ENCODE data around the gene NSMCE1. TPM values are rescaled to one million over a fixed set of nuclear protein-coding genes. Genes with fewer than 3 reads are reported as not detected.

The NSMCE1 gene
- total and polyA plus RNA-seq, 2 donors (not counting 1 experiment from before 2014, with no cell fraction given): 48.8 to 142 TPM

DNA sequence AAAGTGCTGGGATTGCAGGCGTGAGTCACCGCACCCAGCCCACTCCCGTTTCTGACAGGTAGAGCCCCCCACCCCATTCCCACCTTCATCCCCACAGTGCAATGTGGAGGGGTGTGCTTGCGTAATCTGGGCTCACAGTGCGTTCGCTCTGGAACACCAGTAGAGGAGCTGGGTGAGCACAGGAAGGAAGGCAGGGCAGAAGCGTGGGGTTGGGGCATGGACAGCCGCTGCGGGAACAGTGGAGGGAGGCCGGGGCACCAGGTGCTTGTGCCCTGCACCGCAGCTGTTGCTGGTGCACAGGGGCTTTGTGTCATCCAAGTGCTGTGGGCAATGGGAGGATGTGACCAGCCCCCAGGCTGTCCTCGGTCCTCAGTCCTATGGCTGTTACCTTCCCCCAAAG, 40.5 kb downstream of the NSMCE1 start:
- Histone ChIP-seq H3K27ac (ENCODE audit: insufficient read depth, low read length) (no peak overlapping the region), H2AFZ (ENCODE audit: low read length) (no peak overlapping the region), H3K4me1 (ENCODE audit: control insufficient read depth, extremely low read depth, insufficient read depth, low read length) (peaks cover 5% of the 10 kb centered on the region), H3K9me3 (ENCODE audit: control insufficient read depth, insufficient read depth, low read depth, low read length) (no peaks in the 10 kb centered on the region), H3K9ac (ENCODE audit: insufficient read depth, low read length) (no peak overlapping the region), H3K4me3 (replicated peaks in 1 of 4; ENCODE audit: control extremely low read depth in 1 of 4, insufficient read depth in 1 of 4, low read depth in 3 of 4, low read length in 4 of 4) (no peak overlapping the region), H4K20me1 (ENCODE audit: control insufficient read depth, extremely low read depth, insufficient read depth, low read length) (no peaks in the 10 kb centered on the region), H3K79me2 (ENCODE audit: control insufficient read depth, insufficient read depth, low read length) (no peaks in the 10 kb centered on the region), H3K27me3 (ENCODE audit: control insufficient read depth, insufficient read depth, low read length) (no peaks in the 10 kb centered on the region), H3K36me3 (ENCODE audit: control insufficient read depth, insufficient read depth, low read length) (peaks cover 25% of the 10 kb centered on the region), H3K4me2 (ENCODE audit: extremely low read depth, insufficient read depth, low read length) (no peak overlapping the region)
- no peak for DNase-seq (ENCODE audit: low read depth in 2 of 2)
- TF ChIP-seq EZH2 (IDR thresholded peaks at IDR 0.05; ENCODE audit: low read length, missing control alignments): no peak
- TF ChIP-seq, protein P1, sequence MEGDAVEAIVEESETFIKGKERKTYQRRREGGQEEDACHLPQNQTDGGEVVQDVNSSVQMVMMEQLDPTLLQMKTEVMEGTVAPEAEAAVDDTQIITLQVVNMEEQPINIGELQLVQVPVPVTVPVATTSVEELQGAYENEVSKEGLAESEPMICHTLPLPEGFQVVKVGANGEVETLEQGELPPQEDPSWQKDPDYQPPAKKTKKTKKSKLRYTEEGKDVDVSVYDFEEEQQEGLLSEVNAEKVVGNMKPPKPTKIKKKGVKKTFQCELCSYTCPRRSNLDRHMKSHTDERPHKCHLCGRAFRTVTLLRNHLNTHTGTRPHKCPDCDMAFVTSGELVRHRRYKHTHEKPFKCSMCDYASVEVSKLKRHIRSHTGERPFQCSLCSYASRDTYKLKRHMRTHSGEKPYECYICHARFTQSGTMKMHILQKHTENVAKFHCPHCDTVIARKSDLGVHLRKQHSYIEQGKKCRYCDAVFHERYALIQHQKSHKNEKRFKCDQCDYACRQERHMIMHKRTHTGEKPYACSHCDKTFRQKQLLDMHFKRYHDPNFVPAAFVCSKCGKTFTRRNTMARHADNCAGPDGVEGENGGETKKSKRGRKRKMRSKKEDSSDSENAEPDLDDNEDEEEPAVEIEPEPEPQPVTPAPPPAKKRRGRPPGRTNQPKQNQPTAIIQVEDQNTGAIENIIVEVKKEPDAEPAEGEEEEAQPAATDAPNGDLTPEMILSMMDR (conservative IDR thresholded peaks at IDR 0.05 in 1 of 2, IDR thresholded peaks at IDR 0.05 in 1 of 2; ENCODE audit: low read depth in 1 of 2, low read length in 2 of 2): no peak

DNA sequence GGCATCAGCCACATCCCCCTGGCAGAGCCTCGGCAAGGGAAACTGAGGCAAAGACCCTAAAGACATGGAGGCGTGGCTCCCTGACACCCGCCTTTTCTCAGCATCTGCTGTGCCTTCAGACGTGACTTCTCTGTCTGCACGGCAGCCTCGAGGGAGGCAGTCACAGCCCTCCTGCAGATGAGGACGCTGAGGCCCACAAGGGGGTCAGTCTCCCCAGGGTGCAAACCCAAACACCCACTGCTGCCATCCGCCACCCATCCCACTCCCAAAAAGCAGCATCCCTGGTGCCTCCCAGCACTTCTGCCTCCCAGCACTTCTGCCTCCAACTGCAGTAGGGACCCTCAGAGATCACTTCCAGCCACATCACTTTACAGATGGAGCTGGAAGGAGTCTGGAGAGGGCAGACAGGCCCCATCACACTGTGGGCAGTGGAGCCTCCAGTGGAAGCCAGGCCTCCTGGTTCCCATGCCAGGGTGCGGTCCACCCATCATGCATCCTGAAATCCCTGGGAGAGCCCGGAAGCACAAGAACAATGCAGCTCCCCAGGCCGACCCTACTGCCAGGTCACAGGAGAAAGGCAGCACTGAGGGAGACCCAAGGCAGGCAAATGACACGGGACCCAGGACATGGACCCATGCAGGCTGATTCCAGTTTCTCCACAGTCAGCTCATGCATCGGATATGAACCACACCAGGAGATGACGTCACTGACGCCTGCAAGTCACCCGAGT, 41.4 kb downstream of the NSMCE1 start:
- H2AFZ ChIP-seq (ENCODE audit: low read length): no peak overlapping the region
- DNase-seq (ENCODE audit: low read depth in 2 of 2): no peak
- H4K20me1 ChIP-seq (ENCODE audit: control insufficient read depth, extremely low read depth, insufficient read depth, low read length): no peaks in the 10 kb centered on the region
- H3K36me3 ChIP-seq (ENCODE audit: control insufficient read depth, insufficient read depth, low read length): peaks cover 20% of the 10 kb centered on the region
- H3K27me3 ChIP-seq (ENCODE audit: control insufficient read depth, insufficient read depth, low read length): no peaks in the 10 kb centered on the region
- H3K4me2 ChIP-seq (ENCODE audit: extremely low read depth, insufficient read depth, low read length): no peak overlapping the region
- H3K9ac ChIP-seq (ENCODE audit: insufficient read depth, low read length): no peak overlapping the region
- no peak overlapping the region for H3K4me3 ChIP-seq (replicated peaks in 1 of 4; ENCODE audit: control extremely low read depth in 1 of 4, insufficient read depth in 1 of 4, low read depth in 3 of 4, low read length in 4 of 4)
- TF ChIP-seq, protein P1 (conservative IDR thresholded peaks at IDR 0.05 in 1 of 2, IDR thresholded peaks at IDR 0.05 in 1 of 2; ENCODE audit: low read depth in 1 of 2, low read length in 2 of 2): no peak
- TF ChIP-seq EZH2 (IDR thresholded peaks at IDR 0.05; ENCODE audit: low read length, missing control alignments): no peak
- H3K79me2 ChIP-seq (ENCODE audit: control insufficient read depth, insufficient read depth, low read length): no peaks in the 10 kb centered on the region
- no peak overlapping the region for H3K27ac ChIP-seq (ENCODE audit: insufficient read depth, low read length)
- no peaks in the 10 kb centered on the region for H3K9me3 ChIP-seq (ENCODE audit: control insufficient read depth, insufficient read depth, low read depth, low read length)
- peaks cover 14% of the 10 kb centered on the region for H3K4me1 ChIP-seq (ENCODE audit: control insufficient read depth, extremely low read depth, insufficient read depth, low read length)

DNA sequence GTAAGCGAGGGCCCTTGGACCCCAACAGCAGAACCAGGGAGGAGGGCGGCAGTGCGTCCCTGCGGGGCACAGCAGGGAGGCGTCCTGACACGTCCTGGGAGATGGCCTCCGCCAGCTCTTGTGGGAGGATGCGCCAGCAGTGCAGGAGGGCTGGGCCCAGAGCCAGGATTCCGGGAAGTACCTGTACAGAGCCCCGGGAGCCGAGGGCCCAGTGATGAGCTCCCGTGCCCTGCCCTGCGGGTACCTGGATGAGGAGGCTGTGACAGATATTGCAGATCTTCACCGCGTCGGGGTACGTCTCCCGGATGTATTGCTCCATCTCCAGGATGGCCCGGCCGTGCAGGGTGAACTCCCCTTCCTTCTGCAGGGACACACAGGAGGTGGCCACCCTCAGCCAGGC, 42.1 kb downstream of the NSMCE1 start:
- TF ChIP-seq EZH2 (IDR thresholded peaks at IDR 0.05; ENCODE audit: low read length, missing control alignments): no peak
- TF ChIP-seq, protein P1 (conservative IDR thresholded peaks at IDR 0.05 in 1 of 2, IDR thresholded peaks at IDR 0.05 in 1 of 2; ENCODE audit: low read depth in 1 of 2, low read length in 2 of 2): no peak
- no peaks in the 10 kb centered on the region for H3K9me3 ChIP-seq (ENCODE audit: control insufficient read depth, insufficient read depth, low read depth, low read length)
- no peaks in the 10 kb centered on the region for H3K79me2 ChIP-seq (ENCODE audit: control insufficient read depth, insufficient read depth, low read length)
- H4K20me1 ChIP-seq (ENCODE audit: control insufficient read depth, extremely low read depth, insufficient read depth, low read length): no peaks in the 10 kb centered on the region
- no peak overlapping the region for H3K9ac ChIP-seq (ENCODE audit: insufficient read depth, low read length)
- no peak overlapping the region for H3K4me2 ChIP-seq (ENCODE audit: extremely low read depth, insufficient read depth, low read length)
- H3K4me3 ChIP-seq (replicated peaks in 1 of 4; ENCODE audit: control extremely low read depth in 1 of 4, insufficient read depth in 1 of 4, low read depth in 3 of 4, low read length in 4 of 4): no peak overlapping the region
- no peak for DNase-seq (ENCODE audit: low read depth in 2 of 2)
- peaks cover 19% of the 10 kb centered on the region for H3K4me1 ChIP-seq (ENCODE audit: control insufficient read depth, extremely low read depth, insufficient read depth, low read length)
- H2AFZ ChIP-seq (ENCODE audit: low read length): no peak overlapping the region
- H3K27ac ChIP-seq (ENCODE audit: insufficient read depth, low read length): no peak overlapping the region
- no peaks in the 10 kb centered on the region for H3K27me3 ChIP-seq (ENCODE audit: control insufficient read depth, insufficient read depth, low read length)
- H3K36me3 ChIP-seq (ENCODE audit: control insufficient read depth, insufficient read depth, low read length): peaks cover 18% of the 10 kb centered on the region

All from fibroblast of lung (primary cell).